Cardiac fibroblast (primary cell): Measurements from ENCODE around the gene DDX56.
A peak's percentile ranks its signal among the peaks of the same experiment; 100 is the strongest.

ENCODE experiments used
- DNase-seq, 2 donors: peaks; one replicate each; pipeline versions ENCODE4 v3.0.0 to v3.0.0-alpha.2; 2010; ENCODE audit warnings: low read depth in 2 of 2
- H3K4me3 ChIP-seq, 2 donors: replicated peaks in 1 of 2; 1 replicate in 1 of 2; 2 replicates in 1 of 2; pipeline ENCODE4 v1.5.1; 2011; ENCODE audit warnings: low read depth in 2 of 2, low read length in 2 of 2, mild to moderate bottlenecking in 2 of 2, moderate library complexity in 1 of 2
- CTCF ChIP-seq: IDR thresholded peaks from one replicate; pipeline ENCODE4 v1.5.1; 2011; ENCODE audit warnings: low read depth, mild to moderate bottlenecking, low read length, inconsistent platforms

Gene DDX56

DNA sequence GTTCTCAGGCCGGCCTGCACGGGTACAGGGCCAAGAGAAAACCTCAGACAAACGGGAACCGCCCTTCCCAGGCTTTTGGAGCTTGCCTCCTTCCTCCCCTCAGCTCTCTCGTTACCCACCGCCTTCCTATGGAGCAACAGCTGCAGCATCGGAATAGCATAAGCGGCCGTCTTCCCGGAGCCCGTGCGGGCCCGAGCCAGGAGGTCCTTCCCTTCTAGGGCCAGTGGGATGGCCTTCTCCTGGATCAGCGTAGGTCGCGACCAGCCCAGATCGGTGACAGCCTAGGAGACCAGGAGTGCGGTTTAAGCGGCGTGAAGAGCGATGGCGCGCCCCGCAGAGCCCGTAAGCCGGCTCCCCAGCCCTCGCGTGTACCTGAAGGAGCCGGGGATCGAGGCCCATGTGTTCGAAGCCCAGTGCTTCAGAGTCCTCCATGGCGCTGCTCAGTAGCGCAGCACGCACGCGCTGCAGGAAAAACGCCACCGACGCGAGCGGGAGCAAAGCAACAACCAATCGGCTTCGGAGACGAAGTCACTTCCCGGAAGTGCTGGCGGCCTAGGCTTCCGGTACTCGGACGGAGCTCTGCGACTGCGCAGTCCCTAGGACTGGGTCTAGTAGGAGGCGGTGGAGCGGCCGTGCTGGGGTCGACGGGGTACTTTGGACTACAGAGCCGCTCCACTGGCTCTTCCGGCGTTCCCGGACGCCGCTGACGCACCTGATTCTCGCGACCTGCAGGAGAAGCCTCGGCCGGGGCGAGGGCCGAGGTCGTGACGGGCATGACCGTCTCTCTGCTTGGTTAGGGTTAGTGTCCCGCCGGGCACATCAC, at the start of gene DDX56:
Gene DDX56, minus strand, starts transcription at position 445 of the 823 bp plus-strand sequence. Its CDS starts 13 bp downstream, at position 432.
- TF ChIP-seq CTCF = no peak
- peak; percentile 94 to 95 for DNase-seq
- H3K4me3 ChIP-seq = peak within 1 kb of the TSS; percentile 87 to 96

DNA sequence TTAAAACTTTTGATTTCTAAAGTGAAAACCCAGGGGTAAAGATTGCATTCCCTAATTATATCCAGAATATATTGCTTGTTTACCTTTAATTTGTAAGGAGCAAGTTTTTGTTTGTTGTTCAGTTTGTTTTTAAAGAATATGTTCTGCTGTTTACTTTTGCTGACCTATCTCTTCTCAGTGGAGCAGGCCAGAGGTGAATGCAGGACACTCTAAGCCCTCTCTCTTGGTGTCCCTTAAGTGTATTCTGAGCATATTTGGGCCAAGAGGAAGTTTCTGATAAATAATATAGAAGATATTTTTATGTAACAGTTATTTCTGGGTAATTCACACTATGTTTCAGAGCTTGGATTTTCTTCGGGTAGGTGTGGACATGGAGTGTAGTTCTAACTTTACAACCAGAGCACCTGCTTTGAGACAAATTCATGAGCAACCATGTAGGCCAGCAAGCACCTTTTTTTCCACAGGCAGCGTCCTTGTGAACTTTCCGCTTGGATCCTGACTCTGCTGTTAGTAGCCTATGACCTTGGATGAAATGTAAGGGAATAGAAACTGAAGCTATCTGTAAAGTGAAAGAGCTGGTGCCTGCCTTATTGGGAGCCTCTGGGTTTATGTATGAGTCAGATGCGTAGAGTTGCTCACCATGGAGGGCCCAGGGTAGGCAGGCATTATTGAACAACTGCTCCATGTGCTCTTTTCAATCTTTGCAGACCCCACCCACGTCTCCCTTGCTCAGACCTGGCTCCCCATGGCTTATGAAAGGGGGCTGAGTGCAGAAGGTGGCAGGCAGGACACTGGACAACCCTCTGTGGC, 48.8 kb upstream of the DDX56 start:
- peak in 1 of 2 donors; percentile 32 for DNase-seq
- H3K4me3 ChIP-seq = no peak overlapping the region
- no peak for TF ChIP-seq CTCF

- H3K4me3 ChIP-seq = no peak overlapping the region
- TF ChIP-seq CTCF = no peak
- DNase-seq = no peak
Measured at GRCh38 chr7:44621750-44622103, 48.0 kb upstream of the DDX56 start.

DNA sequence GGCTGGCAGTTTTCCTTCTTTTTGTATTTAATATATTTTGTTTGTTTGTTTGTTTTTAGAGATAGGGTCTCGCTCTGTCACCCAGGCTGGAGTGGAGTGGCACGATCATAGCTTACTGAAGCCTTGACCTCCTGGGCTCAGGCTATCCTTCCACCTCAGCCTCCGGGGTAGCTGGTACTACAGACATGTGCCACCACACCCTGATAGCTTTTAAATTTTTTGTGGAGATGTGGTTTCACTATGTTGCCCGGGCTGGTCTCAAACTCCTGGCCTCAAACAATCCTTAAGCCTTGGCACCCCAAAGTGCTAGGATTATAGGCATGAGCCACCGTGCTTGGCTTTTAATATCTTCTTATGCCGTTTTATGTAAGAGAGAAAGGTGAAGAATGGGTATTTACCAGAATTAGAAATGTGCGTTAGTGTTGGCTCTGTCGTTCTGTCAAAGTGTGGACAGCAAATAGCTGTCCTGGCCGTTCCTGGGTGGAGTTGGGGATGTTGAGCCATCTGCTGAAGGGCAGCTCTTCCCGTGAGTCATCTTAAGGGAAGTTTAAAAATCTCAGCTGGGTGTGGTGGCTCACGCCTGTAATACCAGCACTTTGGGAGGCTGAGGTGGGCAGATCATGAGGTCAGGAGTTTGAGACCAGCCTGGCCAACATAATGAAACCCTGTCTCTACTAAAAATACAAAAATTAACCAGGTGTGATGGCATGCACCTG, 47.5 kb upstream of the DDX56 start:
- no peak overlapping the region for H3K4me3 ChIP-seq
- TF ChIP-seq CTCF = no peak
- peak; percentile 41 to 83 for DNase-seq

GRCh38 chr7:44618753-44619152, 45.0 kb upstream of the DDX56 start:
- no peak for DNase-seq
- TF ChIP-seq CTCF = no peak
- no peak overlapping the region for H3K4me3 ChIP-seq

DNA sequence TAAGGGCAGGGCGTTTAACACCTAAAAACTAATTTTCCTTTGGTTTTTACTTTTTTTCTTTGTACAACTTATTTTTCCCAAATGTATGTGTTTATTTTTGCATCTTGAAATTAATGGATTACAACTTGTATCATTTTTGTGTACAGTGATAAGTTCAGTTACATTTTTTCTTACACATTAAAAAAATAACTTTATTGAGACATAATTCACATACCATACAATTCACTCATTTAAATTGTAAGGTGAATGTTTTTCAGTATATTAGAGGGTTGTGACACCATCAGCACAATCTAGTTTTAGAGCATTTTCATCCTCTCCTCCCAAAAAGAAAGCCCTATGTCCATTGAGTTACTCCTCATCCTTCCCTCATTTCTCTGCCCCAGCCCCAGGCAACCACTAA, 44.3 kb upstream of the DDX56 start:
- no peak for TF ChIP-seq CTCF
- DNase-seq = no peak
- no peak overlapping the region for H3K4me3 ChIP-seq
